Ramos (cell line): Measurements from ENCODE around the gene ARHGEF2.

Source experiments
- in situ Hi-C: fragments of 300-500 bp; cut with MboI; formaldehyde crosslinking; loops from one replicate; pipeline ENCODE4 v1.14.3; 2022; ENCODE audit warnings: low sequenced_read_pairs; ENCODE audit not compliant: unreplicated experiment

Gene ARHGEF2

GRCh38 chr1:155973723-155974122 is 4.6 kb downstream of the ARHGEF2 start:
- in situ Hi-C loops: no loop called here

GRCh38 chr1:155971910-155972809 is 6.2 kb downstream of the ARHGEF2 start:
- in situ Hi-C loops: no loop called here

GRCh38 chr1:155970531-155971167 is 7.7 kb downstream of the ARHGEF2 start:
- in situ Hi-C loops: no loop called here

- in situ Hi-C loops: no loop called here
These were observed 9.0 kb downstream of the ARHGEF2 start for GRCh38 chr1:155969377-155969791.

- in situ Hi-C loops: no loop called here
These were observed 9.7 kb downstream of the ARHGEF2 start for GRCh38 chr1:155968670-155969069.

- in situ Hi-C loops: no loop called here
These were observed 10.3 kb downstream of the ARHGEF2 start for GRCh38 chr1:155968051-155968400.

GRCh38 chr1:155967341-155968050 is 10.9 kb downstream of the ARHGEF2 start:
- in situ Hi-C loops: no loop called here

- in situ Hi-C loops: no loop called here
These were observed 11.6 kb downstream of the ARHGEF2 start for GRCh38 chr1:155966750-155967149.

GRCh38 chr1:155966135-155966534 is 12.2 kb downstream of the ARHGEF2 start:
- in situ Hi-C loops: no loop called here

- in situ Hi-C loops: no loop called here
These were observed 14.2 kb downstream of the ARHGEF2 start for GRCh38 chr1:155964193-155964592.

GRCh38 chr1:155962599-155963211 is 15.6 kb downstream of the ARHGEF2 start:
- in situ Hi-C loops: no loop called here

- in situ Hi-C loops: no loop called here
These were observed 16.4 kb downstream of the ARHGEF2 start for GRCh38 chr1:155961937-155962336.

- in situ Hi-C loops: no loop called here
These were observed 18.1 kb downstream of the ARHGEF2 start for GRCh38 chr1:155960081-155960745.

- in situ Hi-C loops: no loop called here
These were observed 20.9 kb downstream of the ARHGEF2 start for GRCh38 chr1:155957411-155957915.

GRCh38 chr1:155954645-155955044 is 23.7 kb downstream of the ARHGEF2 start:
- in situ Hi-C loops: no loop called here

GRCh38 chr1:155952505-155952890 is 25.8 kb downstream of the ARHGEF2 start:
- in situ Hi-C loops: no loop called here

- in situ Hi-C loops: no loop called here
These were observed 26.4 kb downstream of the ARHGEF2 start for GRCh38 chr1:155951753-155952504.

GRCh38 chr1:155950829-155951228 is 27.5 kb downstream of the ARHGEF2 start:
- in situ Hi-C loops: no loop called here

GRCh38 chr1:155947741-155948140 is 30.6 kb downstream of the ARHGEF2 start:
- in situ Hi-C loops: no loop called here
